GM10248 (cell line): ENCODE data around the gene NKAPL.
A peak's percentile ranks its signal among the peaks of the same experiment; 100 is the strongest.

Source experiments
- CTCF ChIA-PET: fragments of 300-600 bp; sonication (Branson Sonifier 250); formaldehyde crosslinking; extraction: SDS; loops from one replicate; lab custom pipeline; 2021; ENCODE audit warnings: antibody characterized with exemption; lab: Yijun Ruan, JAX
- POLR2A ChIA-PET: fragments of 350-650 bp; sonication (Branson Sonifier 250); formaldehyde crosslinking; extraction: SDS; loops from one replicate; lab custom pipeline; 2020; ENCODE audit warnings: antibody characterized with exemption; lab: Yijun Ruan, JAX
- DNase-seq: peaks from one replicate; pipeline ENCODE4 v3.0.0; 2012; ENCODE audit errors: extremely low spot score
- CTCF ChIP-seq: IDR thresholded peaks from 2 replicates; pipeline ENCODE4 v1.5.1; 2012; ENCODE audit warnings: mild to moderate bottlenecking, low read depth; ENCODE audit errors: extremely low read depth, missing control alignments, control extremely low read depth

NKAPL gene

GRCh38 chr6:28215425-28215824 is 43.7 kb upstream of the NKAPL start:
- ChIA-PET CTCF (no interaction called here), POLR2A (no interaction called here)
- no peak for TF ChIP-seq CTCF
- no peak for DNase-seq

GRCh38 chr6:28217890-28218289 is 41.2 kb upstream of the NKAPL start:
- POLR2A ChIA-PET: interaction anchor here (1.3 kb wide), 1 partner anchor 324 kb away, joined by 6 read pairs; a partner anchor contains a TSS
- DNase-seq: no peak
- no peak for TF ChIP-seq CTCF
- CTCF ChIA-PET: interaction anchor here (0.6 to 2.0 kb wide), 5 partner anchors 11 to 138 kb away, joined by 3 to 5 read pairs (median 4); no protein-coding TSS in a partner anchor

- TF ChIP-seq CTCF: no peak
- ChIA-PET POLR2A (interaction anchor here (0.6 to 1.3 kb wide), 2 partner anchors 317 to 325 kb away, joined by 3 to 6 read pairs; a partner anchor contains a TSS), CTCF (interaction anchor here (0.6 to 2.0 kb wide), 6 partner anchors 10 to 323 kb away, joined by 3 to 5 read pairs (median 4); no protein-coding TSS in a partner anchor)
- DNase-seq: peak; percentile 84
These were observed 40.5 kb upstream of the NKAPL start for GRCh38 chr6:28218312-28219248.

- TF ChIP-seq CTCF: no peak
- POLR2A ChIA-PET: interaction anchor here (1.1 kb wide), 1 partner anchor 327 kb away, joined by 4 read pairs; a partner anchor contains a TSS
- CTCF ChIA-PET: interaction anchor here (1.2 to 2.1 kb wide), 3 partner anchors 12 to 136 kb away, joined by 3 to 5 read pairs (median 4); no protein-coding TSS in a partner anchor
- DNase-seq: no peak
These were observed 38.6 kb upstream of the NKAPL start for GRCh38 chr6:28220257-28221133.

- TF ChIP-seq CTCF: no peak
- DNase-seq: no peak
- ChIA-PET POLR2A (interaction anchor here (0.7 to 1.0 kb wide), 2 partner anchors 36 to 43 kb away, joined by 3 to 7 read pairs; partner anchors contain the start of gene ZSCAN26), CTCF (no interaction called here)
These were observed 34.7 kb upstream of the NKAPL start for GRCh38 chr6:28224131-28225055.
